ENCODE measurements around the gene ILF2. TPM values are rescaled to one million over a fixed set of nuclear protein-coding genes. Genes with fewer than 3 reads are reported as not detected.

Gene ILF2
- polyA plus RNA-seq, 2 of the 4 experiments (the other 2 are of a cell fraction): 249 to 285 TPM

- TF ChIP-seq, protein P1, sequence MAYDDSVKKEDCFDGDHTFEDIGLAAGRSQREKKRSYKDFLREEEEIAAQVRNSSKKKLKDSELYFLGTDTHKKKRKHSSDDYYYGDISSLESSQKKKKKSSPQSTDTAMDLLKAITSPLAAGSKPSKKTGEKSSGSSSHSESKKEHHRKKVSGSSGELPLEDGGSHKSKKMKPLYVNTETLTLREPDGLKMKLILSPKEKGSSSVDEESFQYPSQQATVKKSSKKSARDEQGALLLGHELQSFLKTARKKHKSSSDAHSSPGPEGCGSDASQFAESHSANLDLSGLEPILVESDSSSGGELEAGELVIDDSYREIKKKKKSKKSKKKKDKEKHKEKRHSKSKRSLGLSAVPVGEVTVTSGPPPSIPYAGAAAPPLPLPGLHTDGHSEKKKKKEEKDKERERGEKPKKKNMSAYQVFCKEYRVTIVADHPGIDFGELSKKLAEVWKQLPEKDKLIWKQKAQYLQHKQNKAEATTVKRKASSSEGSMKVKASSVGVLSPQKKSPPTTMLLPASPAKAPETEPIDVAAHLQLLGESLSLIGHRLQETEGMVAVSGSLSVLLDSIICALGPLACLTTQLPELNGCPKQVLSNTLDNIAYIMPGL (CRISPR knock-in tag; IDR thresholded peaks at IDR 0.05; ENCODE audit: borderline replicate concordance): no peak
- no peak for TF ChIP-seq PHF8 (IDR thresholded peaks at IDR 0.05; ENCODE audit: borderline replicate concordance, low read depth)
- TF ChIP-seq BHLHE40 (IDR thresholded peaks at IDR 0.05; ENCODE audit: low read depth, low read length): no peak
- TF ChIP-seq USF2 (IDR thresholded peaks at IDR 0.05): no peak
- no peak for TF ChIP-seq EP300 (IDR thresholded peaks at IDR 0.05)
- TF ChIP-seq HES2 (IDR thresholded peaks at IDR 0.05): no peak
- 0 out of 5 replicates have a peak, but pooled peaks have one; percentile 24 to 44 for TF ChIP-seq JUN (IDR thresholded peaks at IDR 0.05)
- no peak for TF ChIP-seq NR3C1 (IDR thresholded peaks at IDR 0.05)
- TF ChIP-seq TFCP2L1 (CRISPR knock-in tag; IDR thresholded peaks at IDR 0.05): no peak
- TF ChIP-seq RARB (CRISPR knock-in tag; IDR thresholded peaks at IDR 0.05): peak; percentile 14; the same call in 1 of the 2 replicates
- TF ChIP-seq, protein P2, sequence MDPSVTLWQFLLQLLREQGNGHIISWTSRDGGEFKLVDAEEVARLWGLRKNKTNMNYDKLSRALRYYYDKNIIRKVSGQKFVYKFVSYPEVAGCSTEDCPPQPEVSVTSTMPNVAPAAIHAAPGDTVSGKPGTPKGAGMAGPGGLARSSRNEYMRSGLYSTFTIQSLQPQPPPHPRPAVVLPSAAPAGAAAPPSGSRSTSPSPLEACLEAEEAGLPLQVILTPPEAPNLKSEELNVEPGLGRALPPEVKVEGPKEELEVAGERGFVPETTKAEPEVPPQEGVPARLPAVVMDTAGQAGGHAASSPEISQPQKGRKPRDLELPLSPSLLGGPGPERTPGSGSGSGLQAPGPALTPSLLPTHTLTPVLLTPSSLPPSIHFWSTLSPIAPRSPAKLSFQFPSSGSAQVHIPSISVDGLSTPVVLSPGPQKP (IDR thresholded peaks at IDR 0.05; ENCODE audit: low read depth, low read length): no peak
- no peak for TF ChIP-seq ESRRA (IDR thresholded peaks at IDR 0.05; ENCODE audit: borderline replicate concordance, low read length)
- TF ChIP-seq ZSCAN20 (CRISPR knock-in tag; IDR thresholded peaks at IDR 0.05): no peak
- no peak for TF ChIP-seq MAFK (IDR thresholded peaks at IDR 0.05; ENCODE audit: partially characterized antibody)
- TF ChIP-seq FOSL2 (IDR thresholded peaks at IDR 0.05): no peak
- TF ChIP-seq FOSL2 (CRISPR knock-in tag; IDR thresholded peaks at IDR 0.05): no peak
- TF ChIP-seq FOSB (CRISPR knock-in tag; IDR thresholded peaks at IDR 0.05): 0 out of 2 replicates have a peak, but pooled peaks have one; percentile 60
- TF ChIP-seq MAZ (IDR thresholded peaks at IDR 0.05; ENCODE audit: borderline replicate concordance, low read depth, low read length): no peak
- TF ChIP-seq MYC (IDR thresholded peaks at IDR 0.05; ENCODE audit: borderline replicate concordance, low read length): no peak
- no peak for TF ChIP-seq ZNF302 (CRISPR knock-in tag; IDR thresholded peaks at IDR 0.05)
- no peak for TF ChIP-seq EHMT2 (IDR thresholded peaks at IDR 0.05; ENCODE audit: low read depth)
- no peak for TF ChIP-seq CHD2 (IDR thresholded peaks at IDR 0.05; ENCODE audit: low read length, partially characterized antibody)
- TF ChIP-seq CEBPB (IDR thresholded peaks at IDR 0.05): no peak
- TF ChIP-seq GATA3 (IDR thresholded peaks at IDR 0.05; ENCODE audit: borderline replicate concordance): no peak
- no peak for TF ChIP-seq FOXS1 (CRISPR knock-in tag; IDR thresholded peaks at IDR 0.05)
- TF ChIP-seq, protein P3, sequence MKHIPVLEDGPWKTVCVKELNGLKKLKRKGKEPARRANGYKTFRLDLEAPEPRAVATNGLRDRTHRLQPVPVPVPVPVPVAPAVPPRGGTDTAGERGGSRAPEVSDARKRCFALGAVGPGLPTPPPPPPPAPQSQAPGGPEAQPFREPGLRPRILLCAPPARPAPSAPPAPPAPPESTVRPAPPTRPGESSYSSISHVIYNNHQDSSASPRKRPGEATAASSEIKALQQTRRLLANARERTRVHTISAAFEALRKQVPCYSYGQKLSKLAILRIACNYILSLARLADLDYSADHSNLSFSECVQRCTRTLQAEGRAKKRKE (CRISPR knock-in tag; IDR thresholded peaks at IDR 0.05; ENCODE audit: low read depth): no peak
- TF ChIP-seq CBX2 (IDR thresholded peaks at IDR 0.05; ENCODE audit: borderline replicate concordance, low read depth): no peak
- peak; percentile 88; the same call in 1 of the 2 replicates for TF ChIP-seq POLR2AphosphoS2 (conservative IDR thresholded peaks at IDR 0.05; ENCODE audit: low read length)
These were observed 9.6 kb downstream of the ILF2 start (continued) for GRCh38 chr1:153661111-153661708.
